Mucosa of stomach (tissue), 1 donor: ENCODE results near the gene NSL1.

Experiments used
- H3K27me3 ChIP-seq: one replicate; pipeline ENCODE4 v1.7.0; 2013; ENCODE audit warnings: mild to moderate bottlenecking, low read length; ENCODE audit not compliant: control insufficient read depth, insufficient read depth
- H3K36me3 ChIP-seq: one replicate; pipeline ENCODE4 v1.7.0; 2013; ENCODE audit warnings: low read length; ENCODE audit not compliant: control insufficient read depth, insufficient read depth
- H3K4me1 ChIP-seq: one replicate; pipeline ENCODE4 v1.7.0; 2013; ENCODE audit warnings: mild to moderate bottlenecking, low read length; ENCODE audit not compliant: control insufficient read depth, insufficient read depth
- H3K4me3 ChIP-seq: one replicate; pipeline ENCODE4 v1.7.0; 2013; ENCODE audit warnings: low read length
- H3K9ac ChIP-seq: one replicate; pipeline ENCODE4 v1.7.0; 2013; ENCODE audit warnings: mild to moderate bottlenecking, low read length, moderate library complexity
- H3K9me3 ChIP-seq: one replicate; pipeline ENCODE4 v1.7.0; 2013; ENCODE audit warnings: mild to moderate bottlenecking, low read length, moderate library complexity; ENCODE audit not compliant: control insufficient read depth
- donor health status: Pancreatic carcinoma.

Gene NSL1

GRCh38 chr1:212759683-212760082 lies 31.9 kb downstream of the NSL1 start:
- Histone ChIP-seq H3K4me3 (no peak overlapping the region), H3K9me3 (no peaks in the 10 kb centered on the region), H3K27me3 (no peaks in the 10 kb centered on the region), H3K9ac (no peak overlapping the region), H3K36me3 (no peaks in the 10 kb centered on the region), H3K4me1 (no peaks in the 10 kb centered on the region)

- H3K9me3 ChIP-seq = no peaks in the 10 kb centered on the region
- no peaks in the 10 kb centered on the region for H3K27me3 ChIP-seq
- no peak overlapping the region for H3K4me3 ChIP-seq
- no peaks in the 10 kb centered on the region for H3K36me3 ChIP-seq
- no peaks in the 10 kb centered on the region for H3K4me1 ChIP-seq
- H3K9ac ChIP-seq = no peak overlapping the region
Measured at GRCh38 chr1:212754680-212755079, 36.9 kb downstream of the NSL1 start.

GRCh38 chr1:212754193-212754592 lies 37.4 kb downstream of the NSL1 start:
- Histone ChIP-seq H3K9me3 (no peaks in the 10 kb centered on the region), H3K4me3 (no peak overlapping the region), H3K27me3 (no peaks in the 10 kb centered on the region), H3K4me1 (no peaks in the 10 kb centered on the region), H3K36me3 (no peaks in the 10 kb centered on the region), H3K9ac (no peak overlapping the region)

GRCh38 chr1:212753749-212754148 lies 37.8 kb downstream of the NSL1 start:
- Histone ChIP-seq H3K27me3 (no peaks in the 10 kb centered on the region), H3K4me1 (no peaks in the 10 kb centered on the region), H3K36me3 (no peaks in the 10 kb centered on the region), H3K9ac (no peak overlapping the region), H3K4me3 (no peak overlapping the region), H3K9me3 (no peaks in the 10 kb centered on the region)

- Histone ChIP-seq H3K9ac (no peak overlapping the region), H3K9me3 (no peaks in the 10 kb centered on the region), H3K4me3 (no peak overlapping the region), H3K27me3 (no peaks in the 10 kb centered on the region), H3K36me3 (no peaks in the 10 kb centered on the region), H3K4me1 (no peaks in the 10 kb centered on the region)
Measured at GRCh38 chr1:212752934-212753497, 38.6 kb downstream of the NSL1 start.

DNA sequence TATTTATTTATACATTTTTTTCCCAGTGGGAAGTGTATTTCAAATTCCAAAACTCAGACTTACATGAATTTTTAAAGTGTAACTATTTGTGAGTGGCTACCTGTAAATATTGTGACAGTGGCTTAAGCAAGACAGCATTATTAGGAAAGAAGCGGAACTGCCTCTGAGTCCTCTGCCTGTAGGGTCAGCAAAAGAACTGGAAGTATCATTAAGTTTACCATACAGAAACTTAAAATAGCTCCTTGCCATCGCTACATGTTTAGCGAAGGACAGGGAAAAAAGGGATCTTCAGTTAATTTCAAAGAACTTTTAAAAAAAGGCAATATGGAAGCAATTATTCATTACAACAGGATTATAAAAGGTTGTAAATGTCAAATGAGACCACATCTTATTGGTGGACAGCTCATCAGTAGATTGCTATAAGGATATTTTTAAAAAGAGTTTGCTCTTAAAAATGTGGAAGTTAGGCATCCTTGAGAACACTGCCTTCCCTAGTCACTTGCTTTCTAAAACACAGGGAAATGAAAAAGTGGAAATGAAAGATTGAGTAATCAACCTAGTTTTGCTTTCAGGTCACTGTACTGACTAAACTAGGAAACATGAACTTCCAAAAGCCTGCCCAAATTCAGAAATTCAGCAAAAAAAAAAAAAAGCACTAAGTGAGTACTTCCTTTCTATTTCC lies 39.2 kb downstream of the NSL1 start:
- no peaks in the 10 kb centered on the region for H3K36me3 ChIP-seq

GRCh38 chr1:212749821-212750535 lies 41.6 kb downstream of the NSL1 start:
- H3K27me3 ChIP-seq = no peaks in the 10 kb centered on the region
- no peaks in the 10 kb centered on the region for H3K9me3 ChIP-seq
- no peak overlapping the region for H3K4me3 ChIP-seq
- no peaks in the 10 kb centered on the region for H3K4me1 ChIP-seq
- no peak overlapping the region for H3K9ac ChIP-seq
- H3K36me3 ChIP-seq = no peaks in the 10 kb centered on the region

More for the DNA sequence above, 39.2 kb downstream of the NSL1 start:
- Histone ChIP-seq H3K9me3 (no peaks in the 10 kb centered on the region), H3K27me3 (no peaks in the 10 kb centered on the region), H3K4me1 (no peaks in the 10 kb centered on the region), H3K9ac (no peak overlapping the region), H3K4me3 (no peak overlapping the region)

- Histone ChIP-seq H3K4me1 (no peaks in the 10 kb centered on the region), H3K27me3 (no peaks in the 10 kb centered on the region), H3K9me3 (no peaks in the 10 kb centered on the region), H3K9ac (no peak overlapping the region), H3K4me3 (no peak overlapping the region), H3K36me3 (no peaks in the 10 kb centered on the region)
Measured at GRCh38 chr1:212746546-212746945, 45.0 kb downstream of the NSL1 start.

GRCh38 chr1:212745303-212745702 lies 46.3 kb downstream of the NSL1 start:
- H3K36me3 ChIP-seq = no peaks in the 10 kb centered on the region

DNA sequence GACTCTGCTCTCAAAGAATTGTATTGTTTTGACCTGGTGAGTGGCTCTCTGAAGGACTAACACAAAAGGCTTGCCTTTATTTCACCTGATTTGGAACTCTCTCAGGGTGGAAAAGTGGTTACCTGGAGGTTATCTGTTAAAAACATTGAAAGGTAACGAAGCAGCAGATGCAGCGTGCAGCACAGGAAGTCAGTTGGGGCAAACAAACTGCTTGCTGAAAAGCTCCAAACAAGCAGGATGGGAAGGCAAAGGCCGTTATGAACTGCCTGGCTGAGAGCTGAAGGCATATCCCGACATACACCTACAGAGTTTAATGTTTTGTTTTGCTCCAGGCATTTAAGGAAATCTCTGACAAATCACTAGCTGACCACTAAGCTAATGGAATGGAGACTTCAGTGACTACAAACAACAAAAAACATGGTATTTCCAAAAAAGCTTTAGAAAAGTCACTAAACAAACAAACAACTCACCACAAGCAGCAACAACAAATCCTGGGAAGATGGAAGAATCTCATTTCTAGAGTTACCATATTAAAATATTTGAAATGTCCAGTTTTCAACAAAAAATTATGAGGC lies 47.6 kb downstream of the NSL1 start:
- Histone ChIP-seq H3K4me3 (no peak overlapping the region), H3K36me3 (no peaks in the 10 kb centered on the region), H3K9ac (no peak overlapping the region), H3K9me3 (no peaks in the 10 kb centered on the region), H3K4me1 (no peaks in the 10 kb centered on the region), H3K27me3 (no peaks in the 10 kb centered on the region)

More at GRCh38 chr1:212745303-212745702, 46.3 kb downstream of the NSL1 start:
- no peaks in the 10 kb centered on the region for H3K27me3 ChIP-seq
- H3K9me3 ChIP-seq = no peaks in the 10 kb centered on the region
- no peaks in the 10 kb centered on the region for H3K4me1 ChIP-seq
- H3K9ac ChIP-seq = no peak overlapping the region
- H3K4me3 ChIP-seq = no peak overlapping the region

GRCh38 chr1:212738330-212738729 lies 53.2 kb downstream of the NSL1 start:
- H3K36me3 ChIP-seq = no peaks in the 10 kb centered on the region
- H3K27me3 ChIP-seq = no peaks in the 10 kb centered on the region
- no peak overlapping the region for H3K4me3 ChIP-seq
- H3K4me1 ChIP-seq = no peaks in the 10 kb centered on the region
- no peak overlapping the region for H3K9ac ChIP-seq
- H3K9me3 ChIP-seq = no peaks in the 10 kb centered on the region

DNA sequence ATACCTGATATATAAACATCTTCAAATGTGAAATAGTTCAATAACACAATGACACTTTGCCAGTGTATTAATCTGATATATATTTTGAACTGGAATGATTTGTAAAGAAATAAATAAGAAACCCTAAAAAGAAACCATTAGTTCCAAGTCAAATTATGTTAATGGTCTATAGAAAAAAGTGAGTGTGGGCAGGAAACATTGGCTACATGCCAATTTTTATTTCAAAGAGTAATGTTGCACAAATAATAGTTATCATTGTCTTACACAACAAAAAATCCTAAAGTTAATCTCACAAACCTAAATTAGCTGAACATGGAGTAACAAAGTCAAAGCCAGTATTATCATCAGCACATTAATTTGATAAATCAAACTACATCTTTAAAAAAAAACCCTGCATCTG lies 54.0 kb downstream of the NSL1 start:
- Histone ChIP-seq H3K9me3 (no peaks in the 10 kb centered on the region), H3K27me3 (no peaks in the 10 kb centered on the region), H3K9ac (no peak overlapping the region), H3K4me1 (no peaks in the 10 kb centered on the region), H3K36me3 (no peaks in the 10 kb centered on the region), H3K4me3 (no peak overlapping the region)
